HEK293 (cell line): Measurements from ENCODE around the gene FRA10AC1.

Experiments used
- CTCF ChIA-PET: fragments of 350-600 bp; formaldehyde crosslinking; extraction: SDS; loops from one replicate; lab custom pipeline; 2021; ENCODE audit warnings: antibody characterized with exemption; lab: Yijun Ruan, JAX
- POLR2A ChIA-PET: fragments of 300-600 bp; formaldehyde crosslinking; extraction: SDS; loops from one replicate; lab custom pipeline; 2020; ENCODE audit warnings: antibody characterized with exemption, inconsistent platforms; lab: Yijun Ruan, JAX
- H3K27ac ChIP-seq: fragments of 200-500 bp; sonication (Bioruptor generic); 2 replicates; pipeline ENCODE4 v1.5.1; 2014; ENCODE audit warnings: low read depth, low read length, control low read depth, inconsistent platforms; ENCODE audit errors: extremely low read depth
- H3K36me3 ChIP-seq, 2 experiments: fragments of 200-500 bp in 1 of 2; sonication (Bioruptor generic) in 1 of 2; 1 replicate in 1 of 2; 2 replicates in 1 of 2; pipeline ENCODE4 v1.5.1; 2014 to 2017; ENCODE audit warnings: inconsistent platforms in 2 of 2, low read length in 2 of 2; ENCODE audit not compliant: control insufficient read depth in 2 of 2, insufficient read depth in 1 of 2
- H3K4me1 ChIP-seq: fragments of 200-500 bp; sonication (Bioruptor generic); 2 replicates; pipeline ENCODE4 v1.5.1; 2014; ENCODE audit warnings: mild to moderate bottlenecking, low read length, inconsistent platforms; ENCODE audit not compliant: control insufficient read depth, insufficient read depth
- H3K4me3 ChIP-seq: 2 replicates; pipeline ENCODE4 v1.5.1; 2011; ENCODE audit warnings: low read depth, mild to moderate bottlenecking, control low read depth, low read length, moderate library complexity
- H3K9me3 ChIP-seq: fragments of 200-500 bp; sonication (Bioruptor generic); 2 replicates; pipeline ENCODE4 v1.5.1; 2014; ENCODE audit warnings: low read depth, low read length, inconsistent platforms; ENCODE audit not compliant: control insufficient read depth, insufficient read depth
- BCL6B ChIP-seq: fragments of 450-650 bp; formaldehyde crosslinking; IDR thresholded peaks from 2 replicates; pipeline ENCODE4 v1.5.1; 2017; ENCODE audit warnings: missing biosample characterization, missing genetic modification characterization
- FEZF1 ChIP-seq: fragments of 450-650 bp; formaldehyde crosslinking; IDR thresholded peaks from 2 replicates; pipeline ENCODE4 v1.5.1; 2016; ENCODE audit warnings: missing biosample characterization, missing genetic modification characterization
- GLIS1 ChIP-seq: fragments of 450-650 bp; formaldehyde crosslinking; IDR thresholded peaks from 2 replicates; pipeline ENCODE4 v1.5.1; 2016; ENCODE audit warnings: missing biosample characterization, missing genetic modification characterization
- IKZF3 ChIP-seq: fragments of 450-650 bp; IDR thresholded peaks from 2 replicates; pipeline ENCODE4 v1.5.0; 2018; ENCODE audit warnings: missing biosample characterization, mild to moderate bottlenecking, missing genetic modification characterization, moderate library complexity
- MEIS1 ChIP-seq: sonication (generic); formaldehyde crosslinking; IDR thresholded peaks from 2 replicates; pipeline ENCODE4 v1.8.1; 2022; ENCODE audit warnings: missing genetic modification reagents, mild to moderate bottlenecking, borderline replicate concordance
- PBX3 ChIP-seq: sonication (generic); formaldehyde crosslinking; IDR thresholded peaks from 2 replicates; pipeline ENCODE4 v1.8.1; 2022; ENCODE audit warnings: mild to moderate bottlenecking, moderate library complexity, missing genetic modification reagents
- SCRT1 ChIP-seq: fragments of 450-650 bp; formaldehyde crosslinking; IDR thresholded peaks from 2 replicates; pipeline ENCODE4 v1.5.1; 2016; ENCODE audit warnings: missing biosample characterization, missing genetic modification characterization, borderline replicate concordance
- TCF7L2 ChIP-seq: IDR thresholded peaks from 2 replicates; pipeline ENCODE4 v1.6.1; 2011; ENCODE audit warnings: low read depth, mild to moderate bottlenecking, inconsistent platforms, low read length, moderate library complexity, borderline replicate concordance
- ZBTB11 ChIP-seq: fragments of 450-650 bp; formaldehyde crosslinking; conservative IDR thresholded peaks from 2 replicates; pipeline ENCODE4 v1.5.1; 2016; ENCODE audit warnings: low read depth, missing biosample characterization, missing genetic modification characterization
- ZIC2 ChIP-seq: fragments of 450-650 bp; formaldehyde crosslinking; IDR thresholded peaks from 2 replicates; pipeline ENCODE4 v1.5.1; 2016; ENCODE audit warnings: missing biosample characterization, missing genetic modification characterization
- ZNF174 ChIP-seq: fragments of 450-650 bp; formaldehyde crosslinking; IDR thresholded peaks from 2 replicates; pipeline ENCODE4 v1.5.0; 2017; ENCODE audit warnings: missing biosample characterization, mild to moderate bottlenecking, missing genetic modification characterization
- ZNF239 ChIP-seq: fragments of 450-650 bp; formaldehyde crosslinking; IDR thresholded peaks from 2 replicates; pipeline ENCODE4 v1.5.1; 2016; ENCODE audit warnings: missing biosample characterization, missing genetic modification characterization
- ZNF354C ChIP-seq: fragments of 450-650 bp; formaldehyde crosslinking; IDR thresholded peaks from 2 replicates; pipeline ENCODE4 v1.5.1; 2016; ENCODE audit warnings: missing biosample characterization, missing genetic modification characterization, low read depth, borderline replicate concordance
- ZNF398 ChIP-seq: fragments of 450-650 bp; formaldehyde crosslinking; IDR thresholded peaks from 2 replicates; pipeline ENCODE4 v1.5.1; 2017; ENCODE audit warnings: missing biosample characterization, missing genetic modification characterization
- ZNF433 ChIP-seq: fragments of 450-650 bp; formaldehyde crosslinking; IDR thresholded peaks from 2 replicates; pipeline ENCODE4 v1.5.1; 2016; ENCODE audit warnings: missing biosample characterization, missing genetic modification characterization, low read depth
- ZNF48 ChIP-seq: fragments of 450-650 bp; formaldehyde crosslinking; IDR thresholded peaks from 2 replicates; pipeline ENCODE4 v1.5.1; 2016; ENCODE audit warnings: missing biosample characterization, missing genetic modification characterization
- ZNF558 ChIP-seq: fragments of 450-650 bp; formaldehyde crosslinking; IDR thresholded peaks from 2 replicates; pipeline ENCODE4 v1.5.1; 2016; ENCODE audit warnings: missing biosample characterization, missing genetic modification characterization
- ZNF571 ChIP-seq: fragments of 450-650 bp; formaldehyde crosslinking; IDR thresholded peaks from 2 replicates; pipeline ENCODE4 v1.5.0; 2017; ENCODE audit warnings: missing biosample characterization, missing genetic modification characterization
- ZNF629 ChIP-seq: fragments of 450-650 bp; formaldehyde crosslinking; IDR thresholded peaks from 2 replicates; pipeline ENCODE4 v1.5.1; 2017; ENCODE audit warnings: missing biosample characterization, missing genetic modification characterization

Gene FRA10AC1

GRCh38 chr10:93726024-93726423 lies 23.6 kb upstream of the FRA10AC1 start (continued):
- TF ChIP-seq ZNF398 (tag by site-specific recombination) = no peak

- Histone ChIP-seq H3K4me1 (no peaks in the 10 kb centered on the region), H3K4me3 (no peak overlapping the region), H3K27ac (no peak overlapping the region), H3K9me3 (no peaks in the 10 kb centered on the region), H3K36me3 (no peaks in the 10 kb centered on the region)
- no peak for TF ChIP-seq ZNF571 (tag by site-specific recombination)
- TF ChIP-seq ZNF354C (tag by site-specific recombination) = no peak
- TF ChIP-seq GLIS1 (tag by site-specific recombination) = no peak
- TF ChIP-seq ZNF174 = no peak
- no peak for TF ChIP-seq FEZF1 (tag by site-specific recombination)
- TF ChIP-seq ZNF239 (tag by site-specific recombination) = no peak
- no peak for TF ChIP-seq ZIC2 (tag by site-specific recombination)
- no peak for TF ChIP-seq ZNF629
- no peak for TF ChIP-seq ZNF433
- TF ChIP-seq ZBTB11 (tag by site-specific recombination) = no peak
- no peak for TF ChIP-seq ZNF48 (tag by site-specific recombination)
- no peak for TF ChIP-seq TCF7L2
- no peak for TF ChIP-seq SCRT1 (tag by site-specific recombination)
- CTCF ChIA-PET = interaction anchor here (0.7 to 3.7 kb wide), 7 partner anchors 14 to 168 kb away, joined by 3 to 14 read pairs (median 3); no protein-coding TSS in a partner anchor
- POLR2A ChIA-PET = no interaction called here
Observed at GRCh38 chr10:93723153-93723552, 20.8 kb upstream of the FRA10AC1 start.

- ChIA-PET CTCF (interaction anchor here (0.7 to 3.7 kb wide), 6 partner anchors 10 to 168 kb away, joined by 3 to 14 read pairs (median 4); no protein-coding TSS in a partner anchor), POLR2A (no interaction called here)
- Histone ChIP-seq H3K27ac (no peak overlapping the region), H3K9me3 (no peaks in the 10 kb centered on the region), H3K4me1 (no peaks in the 10 kb centered on the region), H3K4me3 (no peak overlapping the region), H3K36me3 (no peaks in the 10 kb centered on the region)
- no peak for TF ChIP-seq PBX3 (CRISPR knock-in tag)
- no peak for TF ChIP-seq MEIS1 (CRISPR knock-in tag)
- no peak for TF ChIP-seq BCL6B (tag by site-specific recombination)
- TF ChIP-seq IKZF3 (tag by site-specific recombination) = no peak
- no peak for TF ChIP-seq ZNF558 (tag by site-specific recombination)
Observed at GRCh38 chr10:93722550-93722949, 20.2 kb upstream of the FRA10AC1 start.
